Measurements from ENCODE around the gene ATXN1.
"Not testable (repeated sequence)": the region's sequence is repeated elsewhere in the genome, so short reads cannot be mapped to it uniquely, and the experiment has no call there.

The ATXN1 gene

GRCh38 chr6:16635291-16635809 is 125.9 kb downstream of the ATXN1 start:
- DNase-seq, result no peak

DNA sequence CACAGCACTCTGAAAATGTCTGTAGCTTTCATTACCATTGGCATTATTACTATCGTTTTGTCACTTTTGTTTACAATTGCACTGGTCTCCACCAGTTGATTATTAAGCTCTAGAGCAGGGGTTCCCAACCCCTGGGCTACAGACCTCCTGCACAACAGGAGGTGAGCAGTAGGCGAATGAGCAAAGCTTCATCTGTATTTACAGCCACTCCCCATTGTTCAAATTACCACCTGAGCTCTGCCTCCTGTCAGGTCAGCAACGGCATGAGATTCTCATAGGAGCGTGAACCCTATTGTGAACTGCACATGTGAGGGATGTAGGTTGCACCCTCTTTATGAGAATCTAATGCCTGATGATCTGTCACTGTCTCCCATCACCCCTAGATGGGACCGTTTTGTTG is 126.4 kb downstream of the ATXN1 start:
- DNase-seq, result no peak

DNA sequence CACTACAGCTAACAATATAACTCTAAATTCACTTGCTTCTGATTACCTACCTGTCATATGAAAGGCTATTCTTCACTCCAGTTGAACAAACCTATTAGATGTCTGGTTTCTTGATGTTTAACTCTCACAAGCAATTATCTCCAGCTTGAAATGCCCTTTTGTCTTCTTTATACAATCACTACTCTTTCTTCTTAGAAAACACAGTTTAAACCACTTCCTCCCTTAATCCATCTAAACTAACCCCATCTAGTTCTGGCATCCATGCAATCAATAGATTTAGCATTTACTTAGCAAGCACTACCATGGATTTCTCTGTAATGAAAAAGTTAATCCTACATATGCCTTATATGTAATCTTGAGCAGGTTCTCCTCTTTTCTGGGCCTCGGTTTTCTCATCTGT is 127.3 kb downstream of the ATXN1 start:
- DNase-seq, result no peak

- DNase-seq, result no peak
Measured at GRCh38 chr6:16633465-16633864, 127.8 kb downstream of the ATXN1 start.

- no peak for DNase-seq
Measured at GRCh38 chr6:16632101-16632500, 129.2 kb downstream of the ATXN1 start.

GRCh38 chr6:16630026-16630643 is 131.1 kb downstream of the ATXN1 start:
- no peak for DNase-seq

DNA sequence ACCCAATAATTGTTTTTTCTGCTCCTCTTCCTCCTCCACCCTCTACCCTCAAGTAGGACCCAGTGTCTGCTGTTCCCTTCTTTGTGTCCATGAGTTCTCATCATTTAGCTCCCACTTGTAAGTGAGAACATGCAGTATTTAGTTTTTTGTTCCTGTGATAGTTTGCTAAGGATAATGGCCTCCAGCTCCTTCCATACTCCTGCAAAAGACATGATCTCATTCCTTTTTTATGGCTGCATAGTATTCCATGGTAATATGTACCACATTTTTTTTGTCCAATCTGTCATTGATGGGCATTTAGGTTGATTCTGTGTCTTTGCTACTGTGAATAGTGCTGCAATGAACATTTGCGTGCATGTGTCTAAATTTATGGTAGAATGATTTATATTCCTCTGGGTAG is 132.7 kb downstream of the ATXN1 start:
- not testable (repeated sequence) for DNase-seq

DNA sequence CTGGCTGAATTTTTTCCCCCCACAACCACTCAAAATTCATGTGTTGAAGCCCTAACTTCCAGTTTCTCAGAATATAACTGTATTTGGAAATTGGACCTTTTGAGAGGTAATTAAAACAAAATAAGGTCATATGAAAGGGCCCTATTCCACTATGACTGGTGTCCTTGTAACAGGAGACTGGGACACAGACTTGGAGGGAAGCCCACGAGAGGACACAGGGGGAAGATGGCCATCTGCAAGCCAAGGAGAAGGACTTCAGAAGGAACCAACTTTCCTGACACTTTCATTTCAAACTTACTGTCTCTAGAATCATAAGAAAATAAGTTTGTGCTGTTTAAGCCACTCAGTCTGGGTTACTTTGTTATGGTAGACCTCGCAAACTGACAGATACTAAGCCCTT is 134.6 kb downstream of the ATXN1 start:
- DNase-seq, result no peak

DNA sequence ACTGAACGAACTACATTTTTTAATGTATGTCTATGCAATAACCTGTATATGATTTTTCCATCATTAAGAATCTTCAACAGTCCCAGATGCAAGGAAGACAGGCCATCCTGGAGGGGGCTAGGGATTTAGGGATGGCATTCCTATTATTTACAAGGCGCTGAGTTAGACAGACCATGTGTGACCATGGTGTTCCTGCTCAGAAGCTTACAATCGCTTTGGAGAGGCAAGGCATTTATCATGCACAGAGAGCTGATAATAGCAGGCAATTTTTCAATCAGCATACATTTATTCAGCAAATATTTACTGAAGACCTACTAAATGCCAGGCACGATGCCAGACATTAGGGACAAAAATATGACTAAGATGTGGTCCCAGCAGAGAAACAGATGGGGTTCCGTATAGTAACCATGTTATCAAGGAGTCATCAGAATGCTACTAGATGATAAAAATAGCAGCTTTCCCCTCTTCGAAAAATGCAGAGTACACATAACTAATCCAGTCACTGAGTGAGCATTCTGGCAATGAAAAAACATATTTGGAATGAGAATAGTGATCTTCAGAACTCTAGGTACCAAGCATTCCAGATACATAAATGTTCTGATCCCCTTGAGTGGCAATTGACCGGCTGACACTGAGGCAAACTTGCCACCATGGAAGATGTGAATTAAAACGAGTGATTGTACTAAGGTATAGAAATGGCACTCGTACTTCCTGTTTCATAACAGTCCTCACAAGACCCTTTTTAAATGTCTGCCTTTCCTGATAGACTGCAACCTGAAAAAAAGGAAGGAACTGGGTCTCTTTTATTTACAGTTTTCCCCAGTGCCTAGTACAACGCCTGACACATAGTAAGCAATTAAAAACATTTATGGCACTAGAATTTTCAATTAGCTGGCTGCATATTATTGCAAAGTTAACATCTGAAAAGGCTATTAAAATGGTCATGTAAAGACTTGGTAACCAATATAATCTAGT is 135.7 kb downstream of the ATXN1 start:
- no peak for DNase-seq

GRCh38 chr6:16624636-16625290 is 136.5 kb downstream of the ATXN1 start:
- DNase-seq, result no peak

- DNase-seq, result no peak
Measured at GRCh38 chr6:16623731-16624130, 137.5 kb downstream of the ATXN1 start.

- no peak for DNase-seq
Measured at GRCh38 chr6:16623029-16623653, 138.1 kb downstream of the ATXN1 start.

DNA sequence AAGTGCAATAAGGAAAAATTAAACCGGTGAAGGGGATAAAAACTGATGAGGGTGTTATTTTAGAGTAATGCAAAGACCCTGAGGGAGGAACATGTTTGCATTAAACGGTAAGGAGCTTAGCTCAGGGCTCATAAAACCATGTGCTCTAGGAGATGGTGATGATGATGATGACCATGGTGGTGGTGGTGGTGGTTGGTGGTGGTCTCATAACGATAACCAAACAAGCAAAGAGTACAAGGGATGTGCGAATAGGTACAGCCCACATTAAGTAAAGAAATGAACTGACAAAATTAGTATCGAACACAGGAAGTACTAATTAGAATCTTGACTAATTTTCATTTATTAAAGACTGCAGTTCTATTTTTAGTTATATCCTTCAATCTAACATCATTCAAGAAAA is 139.1 kb downstream of the ATXN1 start:
- DNase-seq, result no peak

- DNase-seq, result no peak
Measured at GRCh38 chr6:16621002-16621401, 140.3 kb downstream of the ATXN1 start.

- DNase-seq, result no peak
Measured at GRCh38 chr6:16619777-16620176, 141.5 kb downstream of the ATXN1 start.

- DNase-seq, result no peak
Measured at GRCh38 chr6:16618962-16619361, 142.3 kb downstream of the ATXN1 start.

DNA sequence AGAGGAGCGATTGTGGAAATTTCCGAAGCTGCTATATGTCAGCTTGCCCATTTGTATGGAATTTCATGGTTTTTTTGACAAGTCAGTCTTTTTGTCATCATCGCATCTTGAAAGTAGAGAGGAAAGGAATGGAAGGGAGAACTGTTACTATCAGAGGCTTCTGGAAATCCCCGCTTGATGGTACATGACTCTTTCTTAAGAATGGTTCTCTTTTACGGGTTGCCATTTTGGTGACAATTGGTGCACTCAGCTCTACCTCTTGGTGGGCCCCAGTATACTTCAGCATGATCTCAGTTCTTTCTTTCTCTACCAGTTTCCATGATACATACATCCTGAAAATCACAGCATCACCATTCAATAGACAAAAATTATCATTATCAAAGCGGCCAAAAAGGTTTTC is 146.0 kb downstream of the ATXN1 start:
- DNase-seq, result not testable (repeated sequence)

GRCh38 chr6:16614143-16614542 is 147.1 kb downstream of the ATXN1 start:
- not testable (repeated sequence) for DNase-seq

GRCh38 chr6:16613504-16613903 is 147.8 kb downstream of the ATXN1 start:
- not testable (repeated sequence) for DNase-seq

DNA sequence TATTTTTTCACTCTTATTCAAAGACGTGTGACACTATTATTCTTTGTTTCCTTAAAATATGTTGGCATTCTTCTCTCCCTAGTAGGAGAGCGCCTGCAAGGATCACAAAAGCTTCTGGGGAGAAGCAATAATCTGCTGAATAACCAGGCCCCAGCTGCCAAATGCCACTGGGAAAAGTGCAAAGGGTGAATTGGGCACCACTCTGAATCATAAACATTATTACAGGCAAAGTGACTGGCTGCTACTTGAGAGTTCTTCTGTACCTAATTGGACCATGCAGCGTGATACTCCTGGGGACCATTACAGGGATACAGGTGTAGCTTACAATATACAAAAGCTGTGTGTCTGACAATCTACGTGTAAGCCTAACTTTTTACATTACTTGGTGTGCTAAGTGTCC is 152.8 kb downstream of the ATXN1 start:
- no peak for DNase-seq

DNA sequence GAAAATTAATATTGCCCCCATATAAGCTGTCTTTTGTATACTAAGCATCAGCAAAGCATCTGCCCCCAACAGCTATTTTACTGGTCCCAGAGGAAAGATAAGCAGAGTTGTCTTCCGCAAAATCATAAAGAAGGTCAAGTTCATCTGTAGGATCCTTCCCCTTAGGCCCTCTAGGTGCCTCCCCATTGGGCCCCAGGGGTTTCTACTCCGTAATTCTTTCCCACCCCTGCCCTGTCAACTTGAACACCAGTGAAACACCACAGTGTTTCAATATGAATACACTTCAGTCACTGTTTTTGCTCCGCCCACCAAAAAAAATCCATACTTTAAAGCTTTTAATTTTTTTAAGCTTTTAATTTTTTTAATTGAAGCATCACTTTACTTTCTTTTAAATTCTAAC is 159.2 kb downstream of the ATXN1 start:
- DNase-seq, result no peak

DNA sequence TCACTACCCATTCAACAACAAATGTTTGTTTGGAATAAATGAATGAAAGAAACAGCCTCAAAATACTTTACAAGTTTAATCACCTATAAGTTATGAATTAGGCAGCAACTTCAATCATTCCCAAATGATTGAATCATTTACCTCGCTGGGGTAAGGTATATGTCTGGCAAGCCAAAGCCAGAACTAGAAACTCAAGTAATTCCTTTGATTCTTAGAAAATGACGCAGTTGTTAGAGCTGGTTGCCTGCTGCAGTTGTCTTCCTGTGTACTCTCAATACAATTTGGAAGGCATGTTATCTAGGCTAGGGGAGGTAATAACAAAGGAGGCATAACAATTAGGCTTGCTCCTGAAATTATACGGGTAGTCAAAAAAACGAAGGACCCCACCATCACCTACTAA is 160.6 kb downstream of the ATXN1 start:
- no peak for DNase-seq

GRCh38 chr6:16600026-16600425 is 161.2 kb downstream of the ATXN1 start:
- no peak for DNase-seq
